Natural killer cell (primary cell): ENCODE results near the gene PCNX1. TPM values are rescaled to one million over a fixed set of nuclear protein-coding genes. Genes with fewer than 3 reads are reported as not detected.

Experiments
- ATAC-seq, 3 donors: fragments of 150-1000 bp in 2 of 3; fragments of 200-7000 bp in 1 of 3; cut with Tn5 transposase; 1 replicate in 1 of 3; 2 replicates in 2 of 3; pipeline ENCODE4 v1.10.0; 2021; ENCODE audit warnings: mild to moderate bottlenecking in 2 of 3, moderate library complexity in 2 of 3
- DNase-seq, 2 donors: peaks; one replicate each; pipeline versions ENCODE4 v3.0.0 to v3.0.0-alpha.2; 2013 to 2021; ENCODE audit warnings: mixed read lengths in 1 of 2
- H3K27ac ChIP-seq: one replicate; pipeline ENCODE4 v1.5.1; 2013; ENCODE audit warnings: mild to moderate bottlenecking, low read length
- H3K27me3 ChIP-seq: one replicate; pipeline ENCODE4 v1.6.1; 2013; ENCODE audit warnings: low read length; ENCODE audit not compliant: control insufficient read depth, insufficient read depth
- H3K36me3 ChIP-seq: one replicate; pipeline ENCODE4 v1.6.1; 2013; ENCODE audit warnings: low read length; ENCODE audit not compliant: control insufficient read depth, insufficient read depth
- H3K4me1 ChIP-seq: one replicate; pipeline ENCODE4 v1.6.1; 2013; ENCODE audit warnings: low read length; ENCODE audit not compliant: control insufficient read depth, insufficient read depth
- H3K4me3 ChIP-seq: one replicate; pipeline ENCODE4 v1.5.1; 2013; ENCODE audit warnings: low read length
- H3K9me3 ChIP-seq: one replicate; pipeline ENCODE4 v1.6.1; 2013; ENCODE audit warnings: low read length; ENCODE audit not compliant: control insufficient read depth, insufficient read depth
- H3K27ac Mint-ChIP-seq, 2 donors: one replicate each; pipeline ENCODE4 v1.8.0; 2022; ENCODE audit warnings: mild to moderate bottlenecking in 2 of 2, mixed read lengths in 2 of 2, moderate library complexity in 1 of 2
- H3K27me3 Mint-ChIP-seq, 2 donors: one replicate each; pipeline ENCODE4 v1.8.0; 2022; ENCODE audit warnings: low read depth in 2 of 2, mixed read lengths in 2 of 2
- H3K36me3 Mint-ChIP-seq: one replicate; pipeline ENCODE4 v1.8.0; 2022; ENCODE audit warnings: mixed read lengths
- H3K4me1 Mint-ChIP-seq, 2 donors: one replicate each; pipeline ENCODE4 v1.8.0; 2022; ENCODE audit warnings: mixed read lengths in 2 of 2
- H3K4me3 Mint-ChIP-seq: one replicate; pipeline ENCODE4 v1.8.0; 2022; ENCODE audit warnings: mild to moderate bottlenecking, moderate library complexity, mixed read lengths
- H3K9me3 Mint-ChIP-seq, 2 donors: one replicate each; pipeline ENCODE4 v1.8.0; 2022; ENCODE audit warnings: mixed read lengths in 2 of 2
- WGBS: methylation state at CpG from one replicate; pipeline ENCODE4 v1.1.7; 2013; ENCODE audit warnings: missing lambda C conversion rate; ENCODE audit not compliant: insufficient coverage; 5-methylcytosine and 5-hydroxymethylcytosine counted together
- intact Hi-C: fragments of 100-400 bp; cut with micrococcal nuclease; formaldehyde crosslinking; loops from one replicate; pipeline ENCODE4 v1.14.2; 2022
- total RNA-seq, 4 donors: library from RNA; stranded (reverse); fragments of 120-200 nt in 1 of 4; gene quantifications; one replicate each; pipeline versions ENCODE4 v1.2.3 to v1.2.4, GENCODE V29; 2013 to 2022
- TF ChIP-seq, protein P1 (sequence below): fragments of 200-600 bp; IDR thresholded peaks from one replicate; pipeline ENCODE4 v1.8.0; 2022; ENCODE audit warnings: antibody characterized with exemption

Gene PCNX1
- total RNA-seq, 3 donors from 2014 or later (not counting 1 experiment from before 2014, with no cell fraction given): 79.8 to 124 (median 119) TPM

DNA sequence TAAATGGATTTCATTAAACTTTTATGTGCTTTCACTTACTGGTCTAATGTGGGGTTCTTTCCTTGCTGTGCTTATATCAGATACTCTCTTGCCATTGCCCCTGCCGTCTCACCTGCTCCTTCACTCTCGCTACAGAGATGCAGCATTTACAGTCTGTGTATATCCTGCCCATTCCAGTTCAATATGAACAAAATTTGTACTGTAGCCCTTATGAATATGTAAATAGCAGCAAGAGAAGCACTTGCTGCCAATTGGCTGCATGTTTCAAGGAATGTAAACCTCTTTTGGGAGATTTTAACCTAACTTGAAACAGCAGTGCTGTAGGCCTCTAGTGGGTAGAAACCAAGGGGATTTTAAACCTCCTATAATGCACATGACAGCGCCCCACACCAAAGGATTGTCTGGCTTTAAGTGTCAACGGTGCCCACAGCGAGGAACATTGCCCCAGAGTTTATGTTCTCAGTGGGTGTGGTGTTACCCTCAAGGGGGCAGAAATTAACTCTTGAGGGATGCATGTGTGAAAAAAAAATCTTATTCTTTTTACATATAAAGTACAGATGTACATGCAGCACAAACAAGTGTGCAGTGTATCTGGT, 19.1 kb downstream of the PCNX1 start:
- Mint-ChIP-seq H3K4me3 (peak overlapping the region; percentile 61), H3K9me3 (no peaks in the 10 kb centered on the region), H3K4me1 (peaks cover 25 to 70% of the 10 kb centered on the region in 2 donors), H3K36me3 (no peaks in the 10 kb centered on the region), H3K27ac (peak overlapping the region; percentile 78 to 87), H3K27me3 (no peaks in the 10 kb centered on the region)
- Histone ChIP-seq H3K27ac (no peak overlapping the region), H3K9me3 (no peaks in the 10 kb centered on the region), H3K4me1 (peaks cover 26% of the 10 kb centered on the region), H3K36me3 (no peaks in the 10 kb centered on the region), H3K27me3 (no peaks in the 10 kb centered on the region), H3K4me3 (no peak overlapping the region)
- TF ChIP-seq, protein P1, sequence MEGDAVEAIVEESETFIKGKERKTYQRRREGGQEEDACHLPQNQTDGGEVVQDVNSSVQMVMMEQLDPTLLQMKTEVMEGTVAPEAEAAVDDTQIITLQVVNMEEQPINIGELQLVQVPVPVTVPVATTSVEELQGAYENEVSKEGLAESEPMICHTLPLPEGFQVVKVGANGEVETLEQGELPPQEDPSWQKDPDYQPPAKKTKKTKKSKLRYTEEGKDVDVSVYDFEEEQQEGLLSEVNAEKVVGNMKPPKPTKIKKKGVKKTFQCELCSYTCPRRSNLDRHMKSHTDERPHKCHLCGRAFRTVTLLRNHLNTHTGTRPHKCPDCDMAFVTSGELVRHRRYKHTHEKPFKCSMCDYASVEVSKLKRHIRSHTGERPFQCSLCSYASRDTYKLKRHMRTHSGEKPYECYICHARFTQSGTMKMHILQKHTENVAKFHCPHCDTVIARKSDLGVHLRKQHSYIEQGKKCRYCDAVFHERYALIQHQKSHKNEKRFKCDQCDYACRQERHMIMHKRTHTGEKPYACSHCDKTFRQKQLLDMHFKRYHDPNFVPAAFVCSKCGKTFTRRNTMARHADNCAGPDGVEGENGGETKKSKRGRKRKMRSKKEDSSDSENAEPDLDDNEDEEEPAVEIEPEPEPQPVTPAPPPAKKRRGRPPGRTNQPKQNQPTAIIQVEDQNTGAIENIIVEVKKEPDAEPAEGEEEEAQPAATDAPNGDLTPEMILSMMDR: no peak
- WGBS: 47% methylated on average over 4 of the region's 5 CpGs
- ATAC-seq: peak; percentile 83 to 91 (median 84)
- intact Hi-C loops: loop anchor here (1.0 to 2.0 kb wide), 2 partner anchors 8 to 28 kb away; no protein-coding TSS in a partner anchor
- peak in 1 of 2 donors; percentile 57 for DNase-seq

DNA sequence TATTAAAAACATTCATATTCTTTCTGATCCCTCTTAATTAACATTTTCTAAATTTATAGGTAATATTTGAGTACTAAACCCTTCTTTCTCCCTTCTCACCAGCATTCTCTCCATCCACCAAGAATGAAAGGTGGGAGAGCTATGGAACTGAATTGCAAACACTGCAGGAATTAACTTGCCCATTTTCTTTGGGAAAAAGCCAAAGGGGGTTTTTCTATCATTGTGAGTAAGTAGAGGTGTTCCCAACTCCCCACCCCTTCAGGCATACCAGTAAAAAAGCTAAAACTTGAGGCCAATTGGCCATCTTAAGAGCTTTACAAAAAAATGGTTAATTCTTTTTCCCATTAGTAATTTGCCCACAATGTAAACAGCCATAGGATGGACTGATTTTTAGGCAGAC, 23.7 kb downstream of the PCNX1 start:
- no peak overlapping the region for H3K27ac Mint-ChIP-seq
- H3K36me3 ChIP-seq: no peaks in the 10 kb centered on the region
- H3K9me3 Mint-ChIP-seq: no peaks in the 10 kb centered on the region
- no peak overlapping the region for H3K4me3 ChIP-seq
- peaks cover 37 to 66% of the 10 kb centered on the region in 2 donors for H3K4me1 Mint-ChIP-seq
- DNase-seq (no peak), ATAC-seq (no peak)
- H3K27ac ChIP-seq: no peak overlapping the region
- no peaks in the 10 kb centered on the region for H3K27me3 Mint-ChIP-seq
- intact Hi-C loops: no loop called here
- TF ChIP-seq, protein P1: no peak
- peaks cover 19% of the 10 kb centered on the region for H3K4me1 ChIP-seq
- no peak overlapping the region for H3K4me3 Mint-ChIP-seq
- no peaks in the 10 kb centered on the region for H3K27me3 ChIP-seq
- no peaks in the 10 kb centered on the region for H3K36me3 Mint-ChIP-seq
- H3K9me3 ChIP-seq: no peaks in the 10 kb centered on the region

DNA sequence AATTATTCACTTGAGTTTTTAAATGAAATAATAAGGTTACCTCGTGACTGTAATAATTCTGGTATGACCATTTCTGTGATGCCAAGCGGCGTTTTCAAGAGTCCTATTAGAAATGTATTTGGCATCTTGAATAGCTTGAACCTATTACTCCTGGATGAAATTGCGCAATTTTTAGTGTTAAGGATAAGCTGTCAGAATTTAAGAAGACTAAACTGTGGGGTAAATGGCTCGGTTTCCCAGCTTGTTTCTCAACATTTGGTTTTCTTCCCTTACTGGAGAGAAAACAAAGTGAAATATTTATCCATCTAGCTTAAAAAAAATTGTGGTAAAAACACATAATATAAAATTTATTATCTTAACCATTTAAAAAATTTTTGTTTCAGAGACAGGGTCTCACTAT, 26.8 kb downstream of the PCNX1 start:
- Mint-ChIP-seq H3K36me3 (no peaks in the 10 kb centered on the region), H3K4me1 (peaks cover 47 to 72% of the 10 kb centered on the region in 2 donors), H3K4me3 (peak overlapping the region; percentile 81), H3K9me3 (no peaks in the 10 kb centered on the region), H3K27ac (peak overlapping the region; percentile 88 to 92), H3K27me3 (no peaks in the 10 kb centered on the region)
- Histone ChIP-seq H3K27me3 (no peaks in the 10 kb centered on the region), H3K4me1 (peaks cover 6% of the 10 kb centered on the region), H3K36me3 (no peaks in the 10 kb centered on the region), H3K9me3 (no peaks in the 10 kb centered on the region), H3K4me3 (no peak overlapping the region), H3K27ac (peak overlapping the region; percentile 23)
- no peak for ATAC-seq
- intact Hi-C loops: loop anchor here (1.0 kb wide), 1 partner anchor 8 kb away; no protein-coding TSS in a partner anchor
- TF ChIP-seq, protein P1: no peak
- no peak for DNase-seq
- 93% methylated on average over 4 of the region's 5 CpGs for WGBS
